Hepatocyte (in vitro differentiated cells): ENCODE results near the gene XXYLT1.

ENCODE experiments used
- EZH2 ChIP-seq: fragments of 200-600 bp; sonication (generic); IDR thresholded peaks from 2 replicates; pipeline ENCODE4 v1.6.1; 2016; ENCODE audit warnings: antibody characterized with exemption, mild to moderate bottlenecking, borderline replicate concordance
- TF ChIP-seq, protein P1 (sequence below): fragments of 200-600 bp; sonication (generic); IDR thresholded peaks from 2 replicates; pipeline ENCODE4 v1.5.1; 2016; ENCODE audit warnings: antibody characterized with exemption, mild to moderate bottlenecking; ENCODE audit not compliant: poor library complexity

DNA sequence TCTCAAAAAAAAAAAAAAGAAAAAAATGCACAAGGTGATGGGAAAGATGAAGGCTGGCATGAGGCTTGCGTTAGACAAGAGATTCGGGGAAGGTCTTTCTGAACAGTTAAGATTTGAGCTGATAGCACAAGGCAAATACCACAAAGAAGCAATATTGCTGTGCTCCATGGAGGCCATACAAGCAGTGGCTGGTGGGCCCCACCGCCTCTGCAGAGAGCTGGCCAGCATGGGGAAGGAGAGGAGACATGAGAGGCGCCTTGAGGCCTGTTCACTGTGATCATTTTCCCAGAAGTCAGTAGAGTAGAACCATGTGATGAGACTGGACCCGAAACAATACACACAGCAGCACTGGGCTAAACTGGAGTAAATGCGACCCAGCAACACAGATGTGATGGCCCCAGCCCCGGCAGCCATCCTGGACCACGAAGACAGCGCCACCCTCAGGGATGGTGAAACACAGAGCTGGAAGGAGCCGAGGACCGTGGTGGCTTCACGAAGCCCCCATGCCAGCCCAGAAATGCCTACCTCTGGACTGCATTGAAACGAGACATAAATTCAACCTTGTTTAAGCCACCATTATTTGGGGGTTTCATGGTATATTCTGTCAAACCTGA, 5.5 kb downstream of the XXYLT1 start:
- TF ChIP-seq, protein P1, sequence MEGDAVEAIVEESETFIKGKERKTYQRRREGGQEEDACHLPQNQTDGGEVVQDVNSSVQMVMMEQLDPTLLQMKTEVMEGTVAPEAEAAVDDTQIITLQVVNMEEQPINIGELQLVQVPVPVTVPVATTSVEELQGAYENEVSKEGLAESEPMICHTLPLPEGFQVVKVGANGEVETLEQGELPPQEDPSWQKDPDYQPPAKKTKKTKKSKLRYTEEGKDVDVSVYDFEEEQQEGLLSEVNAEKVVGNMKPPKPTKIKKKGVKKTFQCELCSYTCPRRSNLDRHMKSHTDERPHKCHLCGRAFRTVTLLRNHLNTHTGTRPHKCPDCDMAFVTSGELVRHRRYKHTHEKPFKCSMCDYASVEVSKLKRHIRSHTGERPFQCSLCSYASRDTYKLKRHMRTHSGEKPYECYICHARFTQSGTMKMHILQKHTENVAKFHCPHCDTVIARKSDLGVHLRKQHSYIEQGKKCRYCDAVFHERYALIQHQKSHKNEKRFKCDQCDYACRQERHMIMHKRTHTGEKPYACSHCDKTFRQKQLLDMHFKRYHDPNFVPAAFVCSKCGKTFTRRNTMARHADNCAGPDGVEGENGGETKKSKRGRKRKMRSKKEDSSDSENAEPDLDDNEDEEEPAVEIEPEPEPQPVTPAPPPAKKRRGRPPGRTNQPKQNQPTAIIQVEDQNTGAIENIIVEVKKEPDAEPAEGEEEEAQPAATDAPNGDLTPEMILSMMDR: no peak
- no peak for TF ChIP-seq EZH2
